Upper lobe of right lung (tissue), 1 donor: ENCODE results near the gene RFX6. TPM values are rescaled to one million over a fixed set of nuclear protein-coding genes. Genes with fewer than 3 reads are reported as not detected.

Experiments
- ATAC-seq: fragments of 200-7000 bp; cut with Tn5 transposase; one replicate; pipeline ENCODE4 v1.9.1; 2020; ENCODE audit warnings: mild to moderate bottlenecking, moderate library complexity
- DNase-seq: peaks from one replicate; pipeline ENCODE4 v3.0.0-alpha.2; 2020
- H3K27ac ChIP-seq: fragments of 200-600 bp; one replicate; pipeline ENCODE4 v1.8.0; 2022
- H3K27me3 ChIP-seq: fragments of 200-600 bp; one replicate; pipeline ENCODE4 v1.8.0; 2022; ENCODE audit warnings: mild to moderate bottlenecking
- H3K36me3 ChIP-seq: fragments of 200-600 bp; one replicate; pipeline ENCODE4 v1.8.0; 2022
- H3K4me1 ChIP-seq: fragments of 200-600 bp; one replicate; pipeline ENCODE4 v1.8.0; 2022
- H3K4me3 ChIP-seq: fragments of 200-600 bp; one replicate; pipeline ENCODE4 v1.8.0; 2022; ENCODE audit warnings: mild to moderate bottlenecking
- H3K9me3 ChIP-seq: fragments of 200-600 bp; one replicate; pipeline ENCODE4 v1.8.0; 2022
- CTCF ChIP-seq: fragments of 200-600 bp; IDR thresholded peaks from one replicate; pipeline ENCODE4 v1.8.0; 2022; ENCODE audit warnings: antibody characterized with exemption
- intact Hi-C: fragments of 100-400 bp; cut with DNase I; formaldehyde crosslinking; loops from one replicate; pipeline ENCODE4 v1.11.0; 2022
- total RNA-seq: library from RNA; stranded (reverse); fragmentation: NEBNext Ultra II Directional; extraction: Animal tissue kit (Norgen Biotek cat#: 25700); gene quantifications from one replicate; pipeline ENCODE4 v1.2.1, GENCODE V29; 2021
- donor health status: DM: no; HTN: yes; CAD: no; lungs with severe emphysema.

The RFX6 gene
- total RNA-seq, 1 donor from 2014 or later = not detected

GRCh38 chr6:116872771-116873170 lies 4.3 kb upstream of the RFX6 start:
- Histone ChIP-seq H3K4me3 (no peak overlapping the region), H3K27me3 (peaks cover 39% of the 10 kb centered on the region), H3K36me3 (no peaks in the 10 kb centered on the region), H3K4me1 (no peaks in the 10 kb centered on the region), H3K9me3 (no peaks in the 10 kb centered on the region), H3K27ac (no peak overlapping the region)
- intact Hi-C loops = no loop called here
- TF ChIP-seq CTCF = no peak
- ATAC-seq (no peak), DNase-seq (no peak)

- no peaks in the 10 kb centered on the region for H3K36me3 ChIP-seq
- H3K27me3 ChIP-seq = peaks cover 46% of the 10 kb centered on the region
- no peak overlapping the region for H3K4me3 ChIP-seq
- TF ChIP-seq CTCF = no peak
- DNase-seq = no peak
- no peaks in the 10 kb centered on the region for H3K9me3 ChIP-seq
- ATAC-seq = no peak
- no peaks in the 10 kb centered on the region for H3K4me1 ChIP-seq
- H3K27ac ChIP-seq = no peak overlapping the region
- intact Hi-C loops = no loop called here
Measured at GRCh38 chr6:116876107-116876506, 935 bp upstream of the RFX6 start.

GRCh38 chr6:116877743-116878142 lies 701 bp downstream of the RFX6 start:
- no peak for TF ChIP-seq CTCF
- ATAC-seq (no peak), DNase-seq (no peak)
- peaks cover 40% of the 10 kb centered on the region for H3K27me3 ChIP-seq
- H3K36me3 ChIP-seq = no peaks in the 10 kb centered on the region
- no peaks in the 10 kb centered on the region for H3K4me1 ChIP-seq
- no peak overlapping the region for H3K27ac ChIP-seq
- intact Hi-C loops = no loop called here
- no peaks in the 10 kb centered on the region for H3K9me3 ChIP-seq
- no peak overlapping the region for H3K4me3 ChIP-seq

GRCh38 chr6:116881236-116881635 lies 4.2 kb downstream of the RFX6 start:
- Histone ChIP-seq H3K27me3 (peaks cover 23% of the 10 kb centered on the region), H3K9me3 (no peaks in the 10 kb centered on the region), H3K36me3 (no peaks in the 10 kb centered on the region), H3K4me1 (no peaks in the 10 kb centered on the region), H3K4me3 (no peak overlapping the region), H3K27ac (no peak overlapping the region)
- ATAC-seq (no peak), DNase-seq (no peak)
- no peak for TF ChIP-seq CTCF
- intact Hi-C loops = no loop called here

- no peak for TF ChIP-seq CTCF
- Histone ChIP-seq H3K9me3 (no peaks in the 10 kb centered on the region), H3K27ac (no peak overlapping the region), H3K4me1 (no peaks in the 10 kb centered on the region), H3K36me3 (no peaks in the 10 kb centered on the region), H3K27me3 (peaks cover 6% of the 10 kb centered on the region), H3K4me3 (no peak overlapping the region)
- no peak for ATAC-seq
- DNase-seq = no peak
- intact Hi-C loops = no loop called here
Measured at GRCh38 chr6:116883005-116883404, 6.0 kb downstream of the RFX6 start.

GRCh38 chr6:116884530-116884929 lies 7.5 kb downstream of the RFX6 start:
- Histone ChIP-seq H3K9me3 (no peaks in the 10 kb centered on the region), H3K36me3 (no peaks in the 10 kb centered on the region), H3K4me3 (no peak overlapping the region), H3K27ac (no peak overlapping the region), H3K27me3 (no peaks in the 10 kb centered on the region), H3K4me1 (no peaks in the 10 kb centered on the region)
- intact Hi-C loops = no loop called here
- no peak for DNase-seq
- no peak for TF ChIP-seq CTCF
- ATAC-seq = no peak
